HepG2 (cell line): Measurements from ENCODE around the gene DHRS12. TPM values are rescaled to one million over a fixed set of nuclear protein-coding genes. Genes with fewer than 3 reads are reported as not detected.

Source experiments
- CBFB ChIP-seq: sonication (generic); formaldehyde crosslinking; IDR thresholded peaks from 2 replicates; pipeline ENCODE4 v1.4.0; 2020; ENCODE audit warnings: missing genetic modification reagents
- CTCF ChIP-seq: sonication (generic); formaldehyde crosslinking; IDR thresholded peaks from 2 replicates; pipeline ENCODE4 v1.5.0; 2020; ENCODE audit warnings: mild to moderate bottlenecking, missing genetic modification reagents, moderate library complexity
- HNF4A ChIP-seq: sonication (generic); formaldehyde crosslinking; IDR thresholded peaks from 2 replicates; pipeline ENCODE4 v1.4.0; 2020; ENCODE audit warnings: missing genetic modification reagents
- ISL2 ChIP-seq: sonication (generic); formaldehyde crosslinking; IDR thresholded peaks from 2 replicates; pipeline ENCODE4 v1.5.0; 2020; ENCODE audit warnings: missing genetic modification reagents
- KMT2B ChIP-seq: IDR thresholded peaks from 2 replicates; pipeline ENCODE4 v1.6.1; 2016; ENCODE audit warnings: missing genetic modification reagents, missing compliant biosample characterization
- NPAS2 ChIP-seq: sonication (generic); formaldehyde crosslinking; IDR thresholded peaks from 2 replicates; pipeline ENCODE4 v1.8.0; 2022; ENCODE audit warnings: mild to moderate bottlenecking, missing genetic modification reagents, borderline replicate concordance
- RARG ChIP-seq: sonication (generic); formaldehyde crosslinking; IDR thresholded peaks from 2 replicates; pipeline ENCODE4 v1.4.0; 2020; ENCODE audit warnings: low read depth, mild to moderate bottlenecking, missing genetic modification reagents
- STAG1 ChIP-seq: sonication (generic); formaldehyde crosslinking; IDR thresholded peaks from 2 replicates; pipeline ENCODE4 v1.4.0; 2020; ENCODE audit warnings: missing genetic modification reagents
- ZFP41 ChIP-seq: sonication (generic); formaldehyde crosslinking; IDR thresholded peaks from 2 replicates; pipeline ENCODE4 v1.4.0; 2020; ENCODE audit warnings: mild to moderate bottlenecking, missing genetic modification reagents, borderline replicate concordance
- ZNF234 ChIP-seq: sonication (generic); formaldehyde crosslinking; conservative IDR thresholded peaks from 2 replicates; pipeline ENCODE4 v1.5.1; 2020; ENCODE audit warnings: mild to moderate bottlenecking, missing genetic modification reagents
- ZNF746 ChIP-seq: sonication (generic); formaldehyde crosslinking; IDR thresholded peaks from 2 replicates; pipeline ENCODE4 v1.8.0; 2022; ENCODE audit warnings: mild to moderate bottlenecking, missing genetic modification reagents
- polyA plus RNA-seq, 8 experiments: library from polyadenylated mRNA; depleted of rRNA in 3 of 8; stranded (reverse) in 7 of 8; unstranded in 1 of 8; fragments of >200 nt; fragmentation: Illumina TruSeq in 4 of 8; extraction: Trizol in 4 of 8; gene quantifications; 2 replicates each; pipeline versions ENCODE4 v1.2.1 to v1.2.3, GENCODE V29; 2011 to 2016; ENCODE audit warnings: low read depth in 4 of 8, missing spikeins in 1 of 8, mixed read lengths in 1 of 8; ENCODE audit not compliant: insufficient read depth in 1 of 8
- total RNA-seq, 5 experiments: library from RNA; depleted of rRNA; stranded (reverse); fragments of >200 nt; fragmentation: Illumina TruSeq; extraction: Trizol; gene quantifications; 2 replicates each; pipeline ENCODE4 v1.2.3, GENCODE V29; 2016; ENCODE audit warnings: low read depth in 1 of 5
- TF ChIP-seq, protein P1 (sequence below): sonication (generic); formaldehyde crosslinking; IDR thresholded peaks from 2 replicates; pipeline ENCODE4 v1.4.0; 2020; ENCODE audit warnings: missing genetic modification reagents
- TF ChIP-seq, protein P2 (sequence below): sonication (generic); formaldehyde crosslinking; IDR thresholded peaks from 2 replicates; pipeline ENCODE4 v1.8.1; 2023; ENCODE audit warnings: mild to moderate bottlenecking, moderate library complexity, missing genetic modification reagents

DHRS12 gene
- total and polyA plus RNA-seq, 2 of the 13 experiments (the other 11 are each of a cell fraction or from before 2014, with no cell fraction given), result 7.2 to 8.4 TPM

GRCh38 chr13:51731759-51732158 is 72.2 kb downstream of the DHRS12 start (continued):
- TF ChIP-seq, protein P1, sequence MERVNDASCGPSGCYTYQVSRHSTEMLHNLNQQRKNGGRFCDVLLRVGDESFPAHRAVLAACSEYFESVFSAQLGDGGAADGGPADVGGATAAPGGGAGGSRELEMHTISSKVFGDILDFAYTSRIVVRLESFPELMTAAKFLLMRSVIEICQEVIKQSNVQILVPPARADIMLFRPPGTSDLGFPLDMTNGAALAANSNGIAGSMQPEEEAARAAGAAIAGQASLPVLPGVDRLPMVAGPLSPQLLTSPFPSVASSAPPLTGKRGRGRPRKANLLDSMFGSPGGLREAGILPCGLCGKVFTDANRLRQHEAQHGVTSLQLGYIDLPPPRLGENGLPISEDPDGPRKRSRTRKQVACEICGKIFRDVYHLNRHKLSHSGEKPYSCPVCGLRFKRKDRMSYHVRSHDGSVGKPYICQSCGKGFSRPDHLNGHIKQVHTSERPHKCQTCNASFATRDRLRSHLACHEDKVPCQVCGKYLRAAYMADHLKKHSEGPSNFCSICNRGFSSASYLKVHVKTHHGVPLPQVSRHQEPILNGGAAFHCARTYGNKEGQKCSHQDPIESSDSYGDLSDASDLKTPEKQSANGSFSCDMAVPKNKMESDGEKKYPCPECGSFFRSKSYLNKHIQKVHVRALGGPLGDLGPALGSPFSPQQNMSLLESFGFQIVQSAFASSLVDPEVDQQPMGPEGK (CRISPR knock-in tag), result no peak
- no peak for TF ChIP-seq NPAS2 (CRISPR knock-in tag)
- TF ChIP-seq ZNF746 (CRISPR knock-in tag), result no peak
- TF ChIP-seq RARG (CRISPR knock-in tag), result no peak
- TF ChIP-seq ZNF234, result no peak
- TF ChIP-seq, protein P2, sequence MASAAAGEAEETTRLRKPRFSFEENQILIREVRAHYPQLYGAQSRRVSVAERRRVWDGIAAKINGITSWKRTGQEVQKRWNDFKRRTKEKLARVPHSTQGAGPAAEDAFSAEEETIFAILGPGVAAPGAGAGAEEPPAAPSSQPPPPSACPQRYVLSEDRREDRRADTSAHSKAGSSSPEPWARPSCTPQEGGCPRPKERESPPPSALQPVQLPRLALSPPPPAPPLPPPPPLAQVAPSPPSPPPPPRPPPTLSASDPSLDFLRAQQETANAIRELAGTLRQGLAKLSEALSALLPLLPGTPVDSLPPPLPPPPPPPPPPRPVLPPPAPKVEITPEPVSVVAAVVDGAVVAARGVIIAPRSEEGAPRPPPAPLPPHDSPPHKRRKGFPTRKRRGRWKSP (CRISPR knock-in tag), result no peak
- TF ChIP-seq HNF4A (CRISPR knock-in tag), result peak; percentile 9; the same call in 1 of the 2 replicates
- TF ChIP-seq CBFB (CRISPR knock-in tag), result no peak
- no peak for TF ChIP-seq KMT2B (CRISPR knock-in tag)
- TF ChIP-seq CTCF (CRISPR knock-in tag), result peak; percentile 38
- no peak for TF ChIP-seq ISL2 (CRISPR knock-in tag)
- no peak for TF ChIP-seq ZFP41
- peak; percentile 69 for TF ChIP-seq STAG1
